ENCODE data around the gene DAAM2.

Gene DAAM2

DNA sequence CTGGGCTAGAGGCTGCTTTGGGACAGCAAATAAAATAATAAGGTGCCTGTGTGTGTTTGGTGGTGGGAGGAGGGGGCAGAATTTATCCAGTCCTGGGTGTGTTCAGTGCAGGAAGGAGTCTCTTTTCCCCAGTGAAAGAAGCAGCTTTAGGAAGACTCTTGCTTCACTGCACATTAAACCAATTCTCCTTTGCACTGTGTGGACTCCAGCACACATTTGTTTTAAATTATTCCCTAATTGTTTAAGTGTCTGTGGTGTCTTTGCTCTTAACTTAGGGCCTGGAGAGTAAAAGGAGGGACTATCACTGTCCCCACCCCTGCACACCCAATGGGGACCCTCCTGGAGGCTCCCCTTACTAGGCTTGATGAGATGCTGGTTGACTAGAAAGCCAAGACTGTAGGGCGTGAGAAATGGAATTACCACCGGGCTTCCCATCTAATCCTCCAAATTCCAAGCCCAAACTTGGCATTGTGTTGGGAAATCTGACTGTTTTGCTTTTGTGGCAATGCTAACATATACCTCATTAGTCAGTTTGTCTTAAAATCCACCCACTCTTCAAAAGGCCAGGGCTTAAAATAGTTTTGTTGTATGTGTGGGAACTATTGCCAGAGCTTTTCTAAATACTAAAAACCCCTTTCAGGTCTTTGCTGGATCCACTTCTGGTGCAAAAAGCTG lies 13.5 kb upstream of the DAAM2 start:
- H3K4me3 ChIP-seq (ENCODE audit: low read length), result no peak overlapping the region
- DNase-seq (ENCODE audit: low read depth, low spot score), result no peak

DNA sequence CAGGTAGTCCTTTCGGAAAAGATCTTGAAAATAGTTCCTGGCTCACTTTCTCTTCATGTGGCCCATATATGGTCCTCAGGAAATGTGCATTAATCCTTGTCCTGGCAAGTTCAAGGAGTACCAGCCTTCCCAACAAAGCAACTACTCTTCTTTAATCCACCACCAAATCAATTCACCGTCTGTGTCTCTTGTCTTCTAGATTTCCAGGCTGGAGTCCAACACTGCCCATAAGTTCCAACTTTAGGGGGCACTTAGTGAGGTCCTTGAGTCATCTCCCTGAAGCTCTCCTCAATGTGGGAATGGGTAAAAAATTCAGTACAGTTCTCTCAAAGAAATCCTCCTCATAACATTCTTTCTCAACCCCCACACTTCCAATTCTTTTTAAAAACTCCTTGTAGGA lies 6.9 kb upstream of the DAAM2 start:
- DNase-seq (ENCODE audit: low read depth, low spot score), result no peak
- H3K4me3 ChIP-seq (ENCODE audit: low read length), result no peak overlapping the region

DNA sequence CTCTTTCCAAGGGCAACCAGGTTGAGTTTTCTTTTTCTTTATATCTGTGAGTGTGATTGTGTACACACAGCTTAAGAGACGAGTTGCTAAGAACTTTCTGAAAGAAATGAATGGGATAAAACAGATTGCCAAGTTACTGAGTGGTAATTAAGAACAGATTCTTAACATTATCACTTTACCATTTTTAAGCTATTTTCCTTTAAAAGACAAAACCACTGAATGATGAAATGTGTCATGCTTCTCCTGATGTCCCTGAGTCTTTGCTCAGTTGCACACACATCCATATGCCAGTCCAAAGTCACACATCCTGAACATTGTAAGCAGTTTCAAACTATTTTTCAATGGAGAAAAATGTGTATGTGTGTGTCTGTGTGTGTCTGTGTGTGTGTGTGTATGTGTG lies 5.5 kb upstream of the DAAM2 start:
- H3K4me3 ChIP-seq (ENCODE audit: low read length), result no peak overlapping the region
- no peak for DNase-seq (ENCODE audit: low read depth, low spot score)

DNA sequence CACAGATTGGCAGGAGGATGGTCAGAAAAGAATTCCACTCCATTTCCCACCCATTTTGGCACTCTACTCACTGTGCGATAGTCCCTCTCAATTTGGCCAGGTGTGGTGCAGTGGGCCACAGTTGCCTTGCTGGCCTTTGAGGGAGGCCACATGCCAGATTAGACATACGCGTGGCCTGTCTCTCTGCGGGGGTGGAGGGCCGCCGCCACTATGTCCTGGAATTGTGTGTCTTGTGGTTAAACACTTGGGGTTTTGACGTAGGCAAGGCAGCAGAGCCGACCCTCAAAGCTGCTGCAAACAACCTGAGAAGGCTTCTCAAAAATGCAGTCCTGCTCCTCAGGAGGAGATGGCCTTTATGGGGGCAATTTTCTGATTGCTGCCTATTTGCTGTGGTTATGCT lies 4.9 kb upstream of the DAAM2 start:
- DNase-seq (ENCODE audit: low read depth, low spot score), result no peak
- H3K4me3 ChIP-seq (ENCODE audit: low read length), result no peak overlapping the region

DNA sequence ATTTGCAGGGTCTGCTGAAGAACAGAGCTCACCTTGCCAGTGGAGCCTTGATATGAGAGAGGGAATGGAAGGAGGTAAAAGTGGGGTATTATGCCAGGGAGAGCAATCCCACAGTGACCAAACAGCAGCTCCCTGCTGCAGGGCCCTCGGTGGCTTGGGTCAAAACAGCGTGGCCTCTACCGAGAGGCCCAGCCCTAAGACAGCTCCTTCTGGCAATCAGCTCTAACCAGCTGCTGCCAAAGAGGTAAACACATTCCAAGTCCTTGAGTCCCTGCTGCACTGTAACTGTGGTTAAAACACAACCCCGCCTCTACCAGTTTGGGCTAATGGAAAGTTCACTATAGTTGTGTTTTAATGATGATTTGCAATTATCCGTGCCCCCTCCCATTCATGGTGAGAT lies 1.4 kb upstream of the DAAM2 start:
- no peak for DNase-seq (ENCODE audit: low read depth, low spot score)
- no peak overlapping the region for H3K4me3 ChIP-seq (ENCODE audit: low read length)

DNA sequence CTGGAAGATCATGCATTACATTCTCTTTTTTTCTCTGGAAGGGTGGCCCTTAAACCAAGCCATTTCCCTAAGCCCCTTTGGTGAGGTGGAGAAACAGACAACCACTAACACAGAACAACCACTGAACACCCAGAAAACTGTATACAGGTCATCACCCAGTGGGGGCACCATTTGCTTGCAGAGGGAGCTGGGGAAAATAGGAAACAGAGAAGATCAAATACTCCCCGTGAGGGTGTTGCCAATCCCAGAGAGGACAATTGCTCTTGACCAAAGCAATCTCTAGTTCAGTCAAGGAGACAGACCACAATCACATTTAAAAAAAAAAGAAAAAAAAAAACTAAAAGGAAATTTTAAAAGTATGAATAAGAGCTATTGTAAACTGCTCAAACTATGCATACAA lies 865 bp upstream of the DAAM2 start:
- no peak for DNase-seq (ENCODE audit: low read depth, low spot score)
- H3K4me3 ChIP-seq (ENCODE audit: low read length), result no peak overlapping the region

DNA sequence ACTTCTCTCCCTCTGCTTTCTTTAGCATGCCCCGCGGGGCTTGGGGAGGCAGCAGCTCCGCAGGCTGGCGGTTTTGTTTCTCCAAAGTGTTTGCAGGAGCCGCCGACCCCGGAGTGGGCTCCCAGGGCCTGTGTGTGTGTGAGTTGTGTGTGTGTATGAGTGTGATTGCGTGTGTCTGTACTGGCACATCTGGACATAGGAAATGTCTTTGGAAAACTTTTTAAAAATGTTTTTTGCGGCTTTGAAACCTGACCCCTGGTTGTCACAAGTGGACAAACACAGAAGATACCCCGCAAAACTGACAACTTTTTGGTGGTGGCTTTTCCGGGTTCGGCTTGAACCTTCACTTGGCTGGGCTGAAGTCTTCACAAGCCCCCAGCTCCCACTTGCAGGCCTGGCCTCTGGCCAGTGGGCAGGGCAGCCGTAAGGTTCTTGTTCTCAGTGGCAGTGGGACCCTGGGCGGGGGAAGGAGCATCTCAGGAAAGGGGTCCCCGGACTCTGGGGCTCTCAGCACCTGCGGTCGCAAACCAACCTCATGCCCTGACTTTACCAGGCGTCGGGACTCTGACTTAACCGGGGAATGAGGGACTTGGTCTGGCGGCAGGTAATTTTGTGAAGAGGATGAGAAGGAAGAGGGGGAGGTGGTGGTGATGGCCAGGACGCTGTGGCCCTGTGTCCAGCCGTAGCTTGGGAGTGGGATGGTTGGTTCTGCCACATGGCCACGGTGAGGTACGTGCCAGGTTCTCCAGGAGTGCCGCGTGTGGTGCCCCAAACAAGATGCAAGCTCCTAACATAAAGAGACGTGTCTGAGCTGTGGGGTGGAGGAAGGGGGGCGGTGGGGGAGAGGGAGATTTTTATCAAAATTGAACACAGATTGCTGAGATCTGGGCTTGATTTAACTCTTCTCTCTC lies 619 bp downstream of the DAAM2 start:
- peak overlapping the region; percentile 18; the same call in 1 of the 2 replicates for H3K4me3 ChIP-seq (ENCODE audit: low read length)
- no peak for DNase-seq (ENCODE audit: low read depth, low spot score)

DNA sequence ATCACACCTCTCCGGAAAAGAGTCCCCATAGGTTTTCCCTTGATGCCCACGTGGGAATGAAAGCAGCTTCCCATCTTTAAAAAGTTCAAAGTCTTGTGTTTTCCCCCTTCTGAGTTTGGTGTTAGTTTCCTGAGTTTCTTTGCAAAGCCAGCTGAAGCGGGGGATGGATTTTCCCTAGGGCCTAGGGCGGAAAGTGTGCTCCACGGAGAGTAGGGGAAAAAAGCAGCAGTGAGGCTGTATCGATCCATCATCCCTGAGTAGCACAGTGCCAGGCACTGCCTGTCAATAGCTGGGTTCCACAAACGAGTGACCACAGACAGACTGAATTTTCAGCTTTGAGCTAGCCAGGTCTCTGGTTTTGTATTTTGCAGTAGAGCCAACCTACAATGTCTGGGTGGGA lies 1.3 kb downstream of the DAAM2 start:
- no peak for DNase-seq (ENCODE audit: low read depth, low spot score)
- H3K4me3 ChIP-seq (ENCODE audit: low read length), result no peak overlapping the region

DNA sequence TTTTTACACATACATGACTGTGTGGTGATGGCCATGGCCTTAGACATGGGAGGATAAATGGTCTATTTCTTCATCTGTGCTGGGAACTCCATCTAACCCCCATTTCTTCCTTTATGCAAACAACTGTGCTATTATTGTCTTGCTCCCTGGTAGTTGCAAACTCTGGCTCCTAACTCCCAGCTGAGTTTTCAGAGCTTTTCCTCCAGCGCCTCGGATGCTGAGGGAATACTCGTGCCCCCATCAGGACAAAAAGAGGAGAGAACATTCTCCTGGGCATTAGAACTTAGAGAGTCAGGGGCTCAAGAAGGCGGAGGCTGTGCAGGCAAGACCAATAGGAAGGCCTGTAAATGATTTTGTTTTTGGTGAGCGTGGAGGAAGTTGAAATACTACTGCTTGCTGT lies 2.1 kb downstream of the DAAM2 start:
- H3K4me3 ChIP-seq (ENCODE audit: low read length), result no peak overlapping the region
- DNase-seq (ENCODE audit: low read depth, low spot score), result no peak

DNA sequence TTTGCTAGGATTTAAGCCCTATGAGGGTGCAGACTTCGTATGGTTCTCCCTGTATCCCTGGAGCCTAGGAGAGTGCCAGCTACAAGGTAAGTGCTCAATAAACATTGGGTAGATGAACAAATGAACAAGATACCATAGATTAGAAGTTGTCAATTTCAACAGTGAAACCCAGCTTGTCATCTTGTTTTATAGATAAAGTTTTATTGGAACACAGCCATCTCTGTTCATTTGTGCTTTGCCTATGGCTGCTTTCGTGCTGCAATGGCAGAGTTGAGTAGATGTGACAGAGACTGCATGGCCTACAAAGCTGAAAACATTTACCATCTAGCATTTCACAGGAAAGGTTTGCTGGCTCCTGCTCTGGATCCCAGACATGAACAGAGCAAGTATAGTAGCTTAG lies 5.6 kb downstream of the DAAM2 start:
- no peak for DNase-seq (ENCODE audit: low read depth, low spot score)
- H3K4me3 ChIP-seq (ENCODE audit: low read length), result no peak overlapping the region

DNA sequence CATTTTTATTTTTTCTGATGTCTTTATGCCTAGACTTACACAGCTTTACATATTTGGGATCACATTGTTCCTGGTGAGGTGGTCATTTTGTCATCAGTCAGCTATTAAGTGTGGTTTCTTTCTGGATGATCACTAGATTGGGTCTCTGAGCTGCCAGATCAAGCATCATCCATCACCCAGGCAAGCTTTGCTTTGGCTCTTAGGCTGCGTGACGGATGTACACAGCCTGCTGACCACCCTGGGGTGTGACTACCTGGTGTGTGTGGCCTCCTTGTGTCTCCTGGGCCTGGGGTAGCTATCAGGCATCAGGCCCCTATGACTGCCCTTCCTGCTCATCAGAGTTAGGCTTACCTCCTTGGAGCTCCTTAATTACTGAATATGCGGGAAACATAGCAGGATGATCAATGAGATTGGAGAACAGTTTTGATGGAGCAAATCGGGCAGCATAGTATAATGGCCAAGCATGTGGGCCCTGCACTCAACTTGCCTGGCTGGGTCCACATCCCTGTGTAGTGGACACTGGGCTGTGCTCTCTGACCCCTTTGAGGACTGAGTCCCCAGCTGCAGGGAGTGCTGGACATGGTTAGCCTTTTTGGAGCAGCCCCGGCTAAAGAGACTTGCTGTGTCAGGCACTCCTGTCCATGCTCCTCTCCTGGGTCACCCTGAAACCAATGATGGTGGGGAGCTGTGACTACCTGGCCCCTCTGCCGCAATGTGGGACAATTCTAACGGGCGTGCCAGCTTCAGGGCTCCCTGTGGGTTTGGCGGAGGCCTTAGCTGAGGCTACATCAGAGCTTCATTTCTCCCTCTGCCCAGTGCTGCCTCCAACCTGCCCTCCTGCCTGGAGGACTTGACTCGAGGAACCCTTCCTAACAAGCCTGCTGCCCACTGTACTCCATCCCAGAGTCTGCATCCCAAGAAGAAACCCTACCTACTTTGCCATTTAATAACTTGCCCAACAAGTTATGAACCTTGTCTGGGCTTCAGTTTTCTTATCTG lies 8.2 kb downstream of the DAAM2 start:
- DNase-seq (ENCODE audit: low read depth, low spot score), result no peak
- no peak overlapping the region for H3K4me3 ChIP-seq (ENCODE audit: low read length)

DNA sequence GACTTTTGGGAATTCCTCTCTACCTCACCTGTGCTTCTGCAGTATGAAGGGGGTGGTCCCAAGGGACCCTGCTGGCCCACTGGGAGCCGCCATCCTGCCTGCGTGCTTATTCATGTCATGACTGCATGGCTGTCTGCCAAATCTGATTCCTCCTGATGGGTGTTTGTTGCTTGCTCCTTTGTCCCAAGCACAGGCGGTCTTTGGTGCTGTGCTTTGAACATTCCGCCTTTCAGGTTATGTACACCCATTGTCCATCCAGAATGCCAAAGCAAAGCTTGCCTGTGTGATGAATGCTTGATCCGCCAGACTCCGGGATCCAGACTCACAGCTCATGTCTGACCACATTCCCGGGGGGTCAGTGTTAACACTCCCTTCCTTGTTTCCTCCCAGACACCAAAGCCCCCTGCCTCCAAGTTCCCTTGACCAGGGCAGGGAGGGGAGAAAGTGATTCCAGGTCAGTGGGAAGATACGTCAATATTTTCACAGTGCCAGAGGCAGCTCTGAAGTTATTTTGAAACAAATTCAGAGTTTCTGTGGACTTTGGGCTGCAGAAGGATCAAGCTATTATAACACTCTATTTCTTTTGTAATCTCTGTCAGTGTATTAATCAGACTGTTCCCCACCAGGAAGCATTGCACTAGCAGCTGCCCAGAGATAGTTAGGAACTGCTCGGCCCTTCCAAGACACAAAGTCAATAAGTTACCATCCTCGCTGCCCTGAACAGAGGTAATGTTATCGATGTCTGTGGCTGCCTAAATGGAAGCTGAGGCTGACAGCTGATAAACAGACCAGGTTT lies 9.5 kb downstream of the DAAM2 start:
- DNase-seq (ENCODE audit: low read depth, low spot score), result no peak
- no peak overlapping the region for H3K4me3 ChIP-seq (ENCODE audit: low read length)

DNA sequence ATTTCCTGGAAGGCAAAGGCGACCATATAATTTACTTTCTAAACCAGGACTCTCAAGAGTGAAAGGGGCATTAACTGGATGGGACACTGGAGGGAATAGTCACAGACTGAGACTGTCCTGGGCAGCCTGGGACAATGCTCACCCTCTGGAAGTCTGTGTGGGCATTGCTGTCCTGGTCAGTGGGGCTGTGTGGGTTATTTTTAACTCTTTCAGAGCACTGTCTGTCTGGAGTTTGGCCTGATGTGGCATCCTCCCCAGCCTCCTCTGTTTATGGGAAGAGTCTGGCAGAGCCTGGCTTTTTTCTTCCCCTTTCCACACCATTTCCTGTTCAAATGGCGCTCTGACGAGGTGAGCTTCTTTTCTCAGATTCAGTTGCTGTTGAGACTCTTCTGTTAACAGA lies 11.7 kb downstream of the DAAM2 start:
- no peak for DNase-seq (ENCODE audit: low read depth, low spot score)
- no peak overlapping the region for H3K4me3 ChIP-seq (ENCODE audit: low read length)

DNA sequence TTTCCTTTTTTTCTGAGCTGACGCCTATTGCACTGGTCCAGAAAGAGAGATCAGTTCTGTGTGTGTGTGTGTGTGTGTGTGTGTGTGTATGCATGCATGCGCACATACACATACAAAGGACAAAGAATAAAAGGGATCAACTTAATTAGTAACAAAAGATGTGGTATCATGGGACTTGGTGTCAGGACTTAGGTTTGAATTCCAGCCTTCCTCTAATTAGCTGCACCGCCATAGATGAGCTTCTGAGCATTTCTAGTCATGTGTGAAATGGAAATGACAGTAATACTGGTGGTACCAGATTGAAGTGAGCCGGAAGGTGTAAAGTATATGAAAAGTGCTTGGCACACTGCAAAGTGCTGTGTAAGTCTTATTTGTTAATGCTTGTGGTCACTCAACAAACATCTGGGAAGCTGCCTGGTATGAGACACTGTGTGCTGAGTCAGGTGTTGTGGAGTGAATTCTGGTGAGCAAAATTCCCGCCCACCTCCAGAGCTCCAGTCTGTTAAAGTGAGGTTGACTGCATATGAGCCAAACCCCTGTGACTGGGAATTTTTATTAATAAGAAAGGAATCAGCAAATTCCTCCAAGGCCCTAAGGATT lies 12.4 kb downstream of the DAAM2 start:
- no peak overlapping the region for H3K4me3 ChIP-seq (ENCODE audit: low read length)
- DNase-seq (ENCODE audit: low read depth, low spot score), result no peak

DNA sequence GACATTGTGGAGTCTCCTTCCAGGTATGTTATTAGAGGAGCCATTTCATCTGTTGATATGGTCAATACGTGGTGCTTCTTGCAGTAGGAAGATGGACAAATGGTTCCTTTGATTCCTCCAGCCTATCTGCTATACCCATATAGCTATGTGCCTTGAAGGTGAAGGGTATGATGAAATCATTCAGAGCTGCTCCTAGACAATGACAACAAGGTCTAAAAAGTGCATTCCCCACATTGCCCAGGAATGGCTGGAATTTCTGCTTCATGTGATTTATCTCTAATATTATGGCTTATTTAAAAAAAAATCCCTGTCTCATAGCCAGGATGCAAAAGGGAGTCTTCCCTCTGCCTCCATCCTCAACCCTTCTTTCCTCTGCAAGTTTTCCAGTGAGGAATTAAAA lies 14.1 kb downstream of the DAAM2 start:
- no peak for DNase-seq (ENCODE audit: low read depth, low spot score)

DNA sequence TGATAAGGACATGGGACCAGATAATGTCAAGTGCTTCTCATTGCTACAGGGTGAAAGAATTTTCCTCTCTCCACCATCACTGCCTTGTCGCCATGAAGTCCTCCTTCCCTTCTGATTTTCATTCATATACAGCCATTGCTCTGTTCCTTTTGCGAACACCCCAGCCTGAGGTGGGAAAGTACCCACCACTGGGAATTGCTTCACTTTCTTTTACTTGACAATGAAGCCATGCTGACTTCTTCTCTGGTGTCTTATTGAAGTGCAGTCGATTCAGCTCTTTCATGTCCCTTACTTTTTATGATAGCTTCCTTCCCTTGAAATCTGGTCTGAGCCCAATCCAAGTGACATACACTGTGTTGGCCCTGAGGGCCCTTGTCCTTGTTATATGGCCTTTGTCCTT lies 16.2 kb downstream of the DAAM2 start:
- no peak overlapping the region for H3K4me3 ChIP-seq (ENCODE audit: low read length)
- DNase-seq (ENCODE audit: low read depth, low spot score), result no peak

More for the DNA sequence above, 14.1 kb downstream of the DAAM2 start:
- no peak overlapping the region for H3K4me3 ChIP-seq (ENCODE audit: low read length)

DNA sequence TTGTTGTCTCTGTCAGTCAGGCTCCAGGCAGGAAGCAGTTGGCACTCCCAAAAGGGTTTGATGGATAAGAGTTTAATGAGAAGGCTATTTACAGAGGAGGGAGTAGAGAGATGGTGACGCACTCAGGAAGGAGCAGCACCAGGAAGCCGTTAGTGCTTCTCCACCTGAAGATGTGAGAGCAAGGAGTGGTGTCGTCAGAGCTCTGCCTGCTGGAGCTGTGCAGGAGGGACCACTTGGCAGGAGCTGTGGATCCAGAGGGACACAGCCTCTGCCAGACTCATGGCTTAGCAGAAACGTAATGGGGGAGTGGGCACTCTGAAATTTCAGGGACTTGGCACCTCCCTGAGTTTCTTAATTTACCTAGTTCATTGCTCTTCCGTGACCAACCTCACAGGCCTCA lies 16.8 kb downstream of the DAAM2 start:
- H3K4me3 ChIP-seq (ENCODE audit: low read length), result no peak overlapping the region
- no peak for DNase-seq (ENCODE audit: low read depth, low spot score)

DNA sequence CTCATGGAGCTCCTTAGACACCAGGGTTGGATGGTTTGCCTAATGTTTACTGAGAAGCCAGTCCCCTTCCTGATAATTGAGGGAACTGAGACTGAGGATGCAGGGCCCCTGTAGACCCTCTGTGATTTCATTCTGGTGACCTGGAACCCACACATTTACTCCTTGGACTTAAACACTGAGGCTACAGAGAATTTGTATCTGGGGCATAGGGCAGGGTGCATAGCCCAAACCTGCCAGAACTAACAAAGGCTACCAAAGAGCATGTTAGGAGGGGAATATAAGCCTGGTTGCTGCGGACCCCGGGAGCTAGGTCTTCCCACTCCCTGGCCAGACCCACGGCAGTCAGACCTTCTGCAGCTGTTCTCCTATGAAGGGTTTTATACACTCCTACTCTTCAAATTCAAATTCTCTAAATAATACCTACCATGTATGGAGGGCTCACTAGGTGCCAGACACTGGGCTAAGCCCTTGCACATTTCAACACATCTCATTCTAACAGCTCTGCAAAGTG lies 19.7 kb downstream of the DAAM2 start:
- no peak overlapping the region for H3K4me3 ChIP-seq (ENCODE audit: low read length)
- no peak for DNase-seq (ENCODE audit: low read depth, low spot score)

All from Jurkat, Clone E6-1 (cell line).